Measurements from ENCODE around the gene SYNGR1. TPM values are rescaled to one million over a fixed set of nuclear protein-coding genes. Genes with fewer than 3 reads are reported as not detected.
"Not testable (repeated sequence)": the region's sequence is repeated elsewhere in the genome, so short reads cannot be mapped to it uniquely, and the experiment has no call there.

SYNGR1 gene
- total RNA-seq, 1 donor = 3.6 TPM

DNA sequence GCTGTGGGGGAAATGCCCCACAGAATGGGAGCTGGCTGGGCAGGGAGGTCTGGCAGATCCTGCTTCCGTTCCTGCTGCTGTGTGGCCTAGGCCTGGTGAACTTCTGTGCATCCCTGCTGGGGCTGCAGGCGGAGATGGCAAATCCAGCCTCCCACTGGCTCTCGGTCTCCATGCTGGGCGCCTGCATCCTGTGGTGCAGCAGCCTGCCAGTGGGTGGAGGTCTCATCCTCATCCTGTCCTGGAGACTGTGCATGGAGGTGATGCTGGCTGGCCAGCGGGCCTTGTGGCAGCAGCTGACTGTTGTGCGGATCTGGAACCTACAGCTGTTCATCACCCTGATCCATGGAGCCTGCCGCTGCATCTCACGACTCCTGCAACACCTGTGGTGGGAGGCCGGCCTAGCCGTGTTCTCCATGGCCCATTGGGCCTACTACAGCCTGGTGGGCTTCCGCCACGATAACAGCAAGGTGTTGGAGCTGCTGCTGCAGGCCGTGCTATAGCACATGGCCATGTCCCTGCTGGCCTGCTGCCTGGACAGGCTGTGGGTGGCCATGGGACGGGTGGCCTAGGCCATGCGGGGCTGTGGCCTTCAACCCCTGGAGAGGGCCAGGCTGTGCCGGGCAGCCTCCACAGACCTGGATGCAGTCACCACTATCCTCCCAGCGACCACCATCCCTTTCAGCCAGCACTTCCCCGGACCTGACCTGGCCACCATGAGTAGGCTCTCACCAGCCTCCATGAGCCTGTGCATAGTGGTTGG lies 21.6 kb upstream of the SYNGR1 start:
- no peak overlapping the region for H3K4me3 ChIP-seq (ENCODE audit: insufficient read depth, low read length)
- H3K4me1 ChIP-seq (ENCODE audit: insufficient read depth, low read length) = peaks cover 3% of the 10 kb centered on the region
- H3K79me2 ChIP-seq (ENCODE audit: insufficient read depth, low read length) = no peaks in the 10 kb centered on the region
- H3K36me3 ChIP-seq (ENCODE audit: insufficient read depth, low read length) = no peaks in the 10 kb centered on the region
- no peak for DNase-seq (ENCODE audit: insufficient read length, low spot score, missing footprints)
- no peaks in the 10 kb centered on the region for H4K20me1 ChIP-seq (ENCODE audit: insufficient read depth, low read length)
- no peaks in the 10 kb centered on the region for H3K27me3 ChIP-seq (ENCODE audit: insufficient read depth, low read length)
- no peaks in the 10 kb centered on the region for H3K9me3 ChIP-seq (ENCODE audit: low read depth, low read length)
- no peak overlapping the region for H3K27ac ChIP-seq (ENCODE audit: low read depth, low read length)
- H3K4me2 ChIP-seq (ENCODE audit: insufficient read depth, low read length) = no peak overlapping the region
- TF ChIP-seq, protein P1, sequence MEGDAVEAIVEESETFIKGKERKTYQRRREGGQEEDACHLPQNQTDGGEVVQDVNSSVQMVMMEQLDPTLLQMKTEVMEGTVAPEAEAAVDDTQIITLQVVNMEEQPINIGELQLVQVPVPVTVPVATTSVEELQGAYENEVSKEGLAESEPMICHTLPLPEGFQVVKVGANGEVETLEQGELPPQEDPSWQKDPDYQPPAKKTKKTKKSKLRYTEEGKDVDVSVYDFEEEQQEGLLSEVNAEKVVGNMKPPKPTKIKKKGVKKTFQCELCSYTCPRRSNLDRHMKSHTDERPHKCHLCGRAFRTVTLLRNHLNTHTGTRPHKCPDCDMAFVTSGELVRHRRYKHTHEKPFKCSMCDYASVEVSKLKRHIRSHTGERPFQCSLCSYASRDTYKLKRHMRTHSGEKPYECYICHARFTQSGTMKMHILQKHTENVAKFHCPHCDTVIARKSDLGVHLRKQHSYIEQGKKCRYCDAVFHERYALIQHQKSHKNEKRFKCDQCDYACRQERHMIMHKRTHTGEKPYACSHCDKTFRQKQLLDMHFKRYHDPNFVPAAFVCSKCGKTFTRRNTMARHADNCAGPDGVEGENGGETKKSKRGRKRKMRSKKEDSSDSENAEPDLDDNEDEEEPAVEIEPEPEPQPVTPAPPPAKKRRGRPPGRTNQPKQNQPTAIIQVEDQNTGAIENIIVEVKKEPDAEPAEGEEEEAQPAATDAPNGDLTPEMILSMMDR (IDR thresholded peaks at IDR 0.05; ENCODE audit: extremely low read depth, low read depth, low read length) = no peak
- H2AFZ ChIP-seq (ENCODE audit: low read length) = no peak overlapping the region

DNA sequence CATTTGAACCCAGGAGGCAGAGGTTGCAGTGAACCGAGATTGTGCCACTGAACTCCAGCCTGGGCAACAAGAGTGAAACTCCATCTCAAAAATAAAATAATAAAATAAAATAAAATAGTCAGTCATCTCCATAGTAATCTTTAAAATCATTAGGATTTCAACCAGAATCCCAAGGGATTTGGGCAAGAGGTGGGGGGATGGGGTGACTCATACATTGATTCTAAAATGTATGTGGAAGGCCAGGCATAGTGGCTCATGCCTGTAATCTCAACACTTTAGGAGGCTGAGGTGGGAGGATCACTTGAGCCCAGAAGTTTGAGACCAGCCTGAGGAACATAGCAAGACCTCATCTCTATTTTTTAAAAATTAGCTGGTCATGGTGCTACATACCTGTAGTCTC lies 19.2 kb upstream of the SYNGR1 start:
- not testable (repeated sequence) for H3K9me3 ChIP-seq (ENCODE audit: low read depth, low read length); H3K4me2 ChIP-seq (ENCODE audit: insufficient read depth, low read length); H3K79me2 ChIP-seq (ENCODE audit: insufficient read depth, low read length); H3K36me3 ChIP-seq (ENCODE audit: insufficient read depth, low read length); H3K4me3 ChIP-seq (ENCODE audit: insufficient read depth, low read length); H3K27me3 ChIP-seq (ENCODE audit: insufficient read depth, low read length); H3K4me1 ChIP-seq (ENCODE audit: insufficient read depth, low read length); DNase-seq (ENCODE audit: insufficient read length, low spot score, missing footprints); H4K20me1 ChIP-seq (ENCODE audit: insufficient read depth, low read length); H2AFZ ChIP-seq (ENCODE audit: low read length); H3K27ac ChIP-seq (ENCODE audit: low read depth, low read length)

DNA sequence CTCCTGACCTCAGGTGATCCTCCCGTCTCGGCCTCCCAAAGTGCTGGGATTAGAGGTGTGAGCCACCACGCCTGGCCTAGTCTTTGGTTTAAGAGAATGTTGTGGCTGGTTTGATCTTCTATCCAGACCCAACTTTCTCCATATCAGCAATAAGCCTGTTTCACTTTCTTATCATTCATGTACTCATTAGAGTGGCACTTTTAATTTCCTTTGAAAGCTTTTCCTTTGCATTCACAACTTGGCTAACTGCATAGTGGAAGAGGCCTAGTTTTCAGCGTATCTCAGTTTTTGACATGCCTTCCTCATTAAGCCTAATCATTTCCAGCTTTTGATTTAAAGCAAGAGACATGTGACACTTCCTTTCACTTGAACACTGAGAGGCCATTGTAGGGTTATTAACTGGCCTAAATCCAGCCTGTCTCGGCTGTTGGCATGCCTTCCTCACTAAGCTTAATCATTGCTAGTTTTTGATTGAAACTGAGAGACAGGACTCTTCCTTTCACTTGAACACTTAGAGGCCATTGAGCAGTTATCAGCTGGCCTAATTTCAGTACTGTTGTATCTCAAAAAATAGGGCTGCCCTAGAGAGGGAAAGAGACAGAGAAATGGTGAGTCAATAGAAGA lies 17.2 kb upstream of the SYNGR1 start:
- H3K79me2 ChIP-seq (ENCODE audit: insufficient read depth, low read length) = no peaks in the 10 kb centered on the region
- H3K27me3 ChIP-seq (ENCODE audit: insufficient read depth, low read length) = no peaks in the 10 kb centered on the region
- no peak overlapping the region for H3K27ac ChIP-seq (ENCODE audit: low read depth, low read length)
- H4K20me1 ChIP-seq (ENCODE audit: insufficient read depth, low read length) = no peaks in the 10 kb centered on the region
- H2AFZ ChIP-seq (ENCODE audit: low read length) = peak overlapping the region; percentile 44
- H3K4me2 ChIP-seq (ENCODE audit: insufficient read depth, low read length) = no peak overlapping the region
- no peaks in the 10 kb centered on the region for H3K4me1 ChIP-seq (ENCODE audit: insufficient read depth, low read length)
- H3K36me3 ChIP-seq (ENCODE audit: insufficient read depth, low read length) = no peaks in the 10 kb centered on the region
- TF ChIP-seq, protein P1 (IDR thresholded peaks at IDR 0.05; ENCODE audit: extremely low read depth, low read depth, low read length) = no peak
- H3K9me3 ChIP-seq (ENCODE audit: low read depth, low read length) = no peaks in the 10 kb centered on the region
- no peak overlapping the region for H3K4me3 ChIP-seq (ENCODE audit: insufficient read depth, low read length)
- no peak for DNase-seq (ENCODE audit: insufficient read length, low spot score, missing footprints)

DNA sequence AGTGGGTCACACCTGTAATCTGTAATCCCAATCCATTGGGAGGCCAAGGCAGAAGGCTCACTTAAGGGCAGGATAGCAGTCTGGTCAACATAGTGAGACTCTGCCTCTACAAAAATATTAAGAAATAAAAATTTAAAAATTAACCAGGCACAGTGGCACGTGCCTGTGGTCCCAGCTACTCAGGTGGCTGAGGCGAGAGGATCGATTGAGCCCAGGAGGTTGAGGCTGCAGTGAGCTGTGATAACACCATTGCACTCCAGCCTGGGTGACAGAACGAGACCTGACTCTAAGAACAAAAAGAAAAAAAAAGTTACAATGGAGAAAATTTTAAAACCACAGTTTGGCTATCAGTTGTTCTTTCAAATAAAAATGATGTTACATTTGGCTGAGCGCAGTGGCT lies 13.4 kb upstream of the SYNGR1 start:
- Histone ChIP-seq H3K27me3 (ENCODE audit: insufficient read depth, low read length) (no peaks in the 10 kb centered on the region), H3K4me3 (ENCODE audit: insufficient read depth, low read length) (no peak overlapping the region), H3K27ac (ENCODE audit: low read depth, low read length) (no peak overlapping the region), H3K4me2 (ENCODE audit: insufficient read depth, low read length) (no peak overlapping the region), H3K9me3 (ENCODE audit: low read depth, low read length) (no peaks in the 10 kb centered on the region), H4K20me1 (ENCODE audit: insufficient read depth, low read length) (no peaks in the 10 kb centered on the region), H3K4me1 (ENCODE audit: insufficient read depth, low read length) (peaks cover 6% of the 10 kb centered on the region), H3K36me3 (ENCODE audit: insufficient read depth, low read length) (no peaks in the 10 kb centered on the region), H3K79me2 (ENCODE audit: insufficient read depth, low read length) (no peaks in the 10 kb centered on the region), H2AFZ (ENCODE audit: low read length) (no peak overlapping the region)
- TF ChIP-seq, protein P1 (IDR thresholded peaks at IDR 0.05; ENCODE audit: extremely low read depth, low read depth, low read length) = no peak
- no peak for DNase-seq (ENCODE audit: insufficient read length, low spot score, missing footprints)

DNA sequence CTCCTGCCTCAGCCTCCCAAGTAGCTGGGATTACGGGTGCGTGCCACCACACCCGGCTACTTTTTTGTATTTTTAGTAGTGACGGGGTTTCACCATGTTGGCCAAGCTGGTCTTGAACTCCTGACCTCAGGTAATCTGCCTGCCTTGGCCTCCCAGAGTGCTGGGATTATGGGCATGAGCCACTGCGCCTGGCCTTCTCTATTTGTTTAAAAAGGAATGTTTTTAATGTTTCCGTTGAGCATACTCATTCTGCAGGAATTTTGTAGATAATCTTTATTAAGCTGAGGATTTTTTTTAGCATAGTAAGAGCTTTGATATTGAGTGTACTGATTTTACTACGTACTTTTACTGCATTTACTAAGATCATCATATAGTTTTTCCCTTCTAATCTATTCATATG lies 10.0 kb upstream of the SYNGR1 start:
- not testable (repeated sequence) for H3K4me2 ChIP-seq (ENCODE audit: insufficient read depth, low read length); H3K79me2 ChIP-seq (ENCODE audit: insufficient read depth, low read length); H3K27me3 ChIP-seq (ENCODE audit: insufficient read depth, low read length); H2AFZ ChIP-seq (ENCODE audit: low read length); H3K4me1 ChIP-seq (ENCODE audit: insufficient read depth, low read length); H3K4me3 ChIP-seq (ENCODE audit: insufficient read depth, low read length); H3K36me3 ChIP-seq (ENCODE audit: insufficient read depth, low read length); H4K20me1 ChIP-seq (ENCODE audit: insufficient read depth, low read length); H3K27ac ChIP-seq (ENCODE audit: low read depth, low read length); H3K9me3 ChIP-seq (ENCODE audit: low read depth, low read length)
- peak; percentile 73 for DNase-seq (ENCODE audit: insufficient read length, low spot score, missing footprints)
